ENCODE measurements around the gene PNCK.

DNA sequence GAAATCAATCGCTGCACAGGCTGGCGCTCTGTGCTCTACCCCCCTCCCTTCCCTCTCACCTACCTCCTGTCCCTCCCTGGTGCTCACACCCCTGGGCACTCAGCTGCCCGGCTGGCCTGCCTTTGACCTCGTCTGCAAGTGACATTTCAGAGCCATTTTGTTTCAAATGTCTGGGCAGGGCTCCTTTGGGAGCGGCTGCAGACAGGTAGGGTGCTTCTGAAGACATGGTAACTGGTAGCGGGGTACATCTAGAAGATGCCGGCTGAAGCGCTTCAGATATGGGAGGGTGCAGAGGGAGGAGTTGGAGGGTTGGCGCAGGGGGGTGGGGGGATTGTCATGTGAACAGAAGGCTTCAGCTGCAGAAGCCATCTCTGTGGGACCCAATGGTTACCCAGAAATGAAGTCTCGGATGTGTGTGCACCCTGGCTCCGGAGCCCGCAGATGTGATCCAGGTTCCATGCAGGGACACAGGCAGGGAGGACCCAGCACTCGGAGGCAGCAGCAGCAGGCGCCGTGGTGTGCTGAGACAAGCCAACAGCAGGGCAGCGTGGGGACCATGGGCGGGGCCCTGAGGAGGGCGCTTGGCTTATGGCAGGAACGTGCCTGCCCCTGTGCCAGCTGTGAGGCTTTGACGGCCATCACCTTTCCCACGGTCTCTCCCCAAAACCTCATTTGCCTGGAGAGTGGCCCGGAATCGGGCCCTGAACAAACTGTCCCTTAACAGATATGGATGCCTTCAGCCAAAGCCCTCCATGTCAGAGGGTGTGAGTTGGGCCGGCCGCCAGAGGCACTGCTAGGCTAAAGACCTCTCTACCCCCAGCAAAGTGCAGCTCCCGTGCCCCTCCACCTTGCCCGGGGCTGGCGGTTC is 34.2 kb downstream of the PNCK start:
- TF ChIP-seq, protein P1, sequence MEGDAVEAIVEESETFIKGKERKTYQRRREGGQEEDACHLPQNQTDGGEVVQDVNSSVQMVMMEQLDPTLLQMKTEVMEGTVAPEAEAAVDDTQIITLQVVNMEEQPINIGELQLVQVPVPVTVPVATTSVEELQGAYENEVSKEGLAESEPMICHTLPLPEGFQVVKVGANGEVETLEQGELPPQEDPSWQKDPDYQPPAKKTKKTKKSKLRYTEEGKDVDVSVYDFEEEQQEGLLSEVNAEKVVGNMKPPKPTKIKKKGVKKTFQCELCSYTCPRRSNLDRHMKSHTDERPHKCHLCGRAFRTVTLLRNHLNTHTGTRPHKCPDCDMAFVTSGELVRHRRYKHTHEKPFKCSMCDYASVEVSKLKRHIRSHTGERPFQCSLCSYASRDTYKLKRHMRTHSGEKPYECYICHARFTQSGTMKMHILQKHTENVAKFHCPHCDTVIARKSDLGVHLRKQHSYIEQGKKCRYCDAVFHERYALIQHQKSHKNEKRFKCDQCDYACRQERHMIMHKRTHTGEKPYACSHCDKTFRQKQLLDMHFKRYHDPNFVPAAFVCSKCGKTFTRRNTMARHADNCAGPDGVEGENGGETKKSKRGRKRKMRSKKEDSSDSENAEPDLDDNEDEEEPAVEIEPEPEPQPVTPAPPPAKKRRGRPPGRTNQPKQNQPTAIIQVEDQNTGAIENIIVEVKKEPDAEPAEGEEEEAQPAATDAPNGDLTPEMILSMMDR (IDR thresholded peaks at IDR 0.05; ENCODE audit: insufficient read depth, low read length, poor library complexity, severe bottlenecking) = no peak
- no peak for TF ChIP-seq EZH2phosphoT487 (conservative IDR thresholded peaks at IDR 0.05; ENCODE audit: low read length)

Measured in SU-DHL-6 (cell line).